ENCODE measurements around the gene ITGA7.

Gene ITGA7

DNA sequence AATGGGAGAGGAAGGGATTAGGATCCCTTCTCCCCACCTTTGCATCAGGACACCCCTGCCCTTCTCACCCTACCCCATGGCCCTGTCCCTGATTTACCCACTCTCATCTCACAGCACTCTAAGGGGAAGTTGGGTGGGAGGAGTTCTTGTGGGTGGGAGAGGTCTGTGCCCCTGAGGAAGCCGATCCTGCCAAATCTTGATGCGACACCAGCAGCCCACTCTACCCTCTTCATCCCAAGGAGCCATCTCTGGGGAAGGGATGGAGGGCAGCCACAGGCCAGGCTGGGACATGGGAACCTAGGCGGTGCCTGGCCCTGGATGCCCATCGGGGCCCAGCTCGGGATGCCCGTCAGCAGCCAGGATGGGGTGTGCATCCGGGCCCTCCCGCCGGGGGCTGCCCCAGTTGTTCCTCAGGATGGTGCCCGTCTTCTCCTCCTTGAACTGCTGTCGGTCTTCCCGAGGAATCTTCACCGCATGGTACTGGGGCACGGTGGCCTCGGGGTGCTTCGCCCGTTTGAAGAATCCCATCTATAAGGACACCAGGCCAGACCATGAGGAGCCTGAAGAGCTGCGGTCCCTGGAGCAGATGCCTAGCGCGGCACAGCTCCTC, 22.8 kb downstream of the ITGA7 start:
- H3K4me2 ChIP-seq (ENCODE audit: low read depth, low read length, poor library complexity, severe bottlenecking) = no peak overlapping the region
- H3K27me3 ChIP-seq (ENCODE audit: insufficient read depth, low read length, poor library complexity, severe bottlenecking) = no peaks in the 10 kb centered on the region
- H3K4me1 ChIP-seq (ENCODE audit: insufficient read depth, low read length, poor library complexity, severe bottlenecking) = peaks cover 28% of the 10 kb centered on the region
- no peaks in the 10 kb centered on the region for H3K9me2 ChIP-seq (replicated peaks; ENCODE audit: low read depth, low read length)
- no peaks in the 10 kb centered on the region for H3K36me3 ChIP-seq (ENCODE audit: insufficient read depth, low read length)
- no peaks in the 10 kb centered on the region for H3K9me3 ChIP-seq (ENCODE audit: insufficient read depth, low read depth, low read length)
- H3K4me3 ChIP-seq (ENCODE audit: low read length, poor library complexity, severe bottlenecking) = no peak overlapping the region
- H3F3A ChIP-seq (ENCODE audit: low read depth) = no peaks in the 10 kb centered on the region
- no peak for TF ChIP-seq EZH2phosphoT487 (IDR thresholded peaks at IDR 0.05; ENCODE audit: borderline replicate concordance)
- TF ChIP-seq, protein P1, sequence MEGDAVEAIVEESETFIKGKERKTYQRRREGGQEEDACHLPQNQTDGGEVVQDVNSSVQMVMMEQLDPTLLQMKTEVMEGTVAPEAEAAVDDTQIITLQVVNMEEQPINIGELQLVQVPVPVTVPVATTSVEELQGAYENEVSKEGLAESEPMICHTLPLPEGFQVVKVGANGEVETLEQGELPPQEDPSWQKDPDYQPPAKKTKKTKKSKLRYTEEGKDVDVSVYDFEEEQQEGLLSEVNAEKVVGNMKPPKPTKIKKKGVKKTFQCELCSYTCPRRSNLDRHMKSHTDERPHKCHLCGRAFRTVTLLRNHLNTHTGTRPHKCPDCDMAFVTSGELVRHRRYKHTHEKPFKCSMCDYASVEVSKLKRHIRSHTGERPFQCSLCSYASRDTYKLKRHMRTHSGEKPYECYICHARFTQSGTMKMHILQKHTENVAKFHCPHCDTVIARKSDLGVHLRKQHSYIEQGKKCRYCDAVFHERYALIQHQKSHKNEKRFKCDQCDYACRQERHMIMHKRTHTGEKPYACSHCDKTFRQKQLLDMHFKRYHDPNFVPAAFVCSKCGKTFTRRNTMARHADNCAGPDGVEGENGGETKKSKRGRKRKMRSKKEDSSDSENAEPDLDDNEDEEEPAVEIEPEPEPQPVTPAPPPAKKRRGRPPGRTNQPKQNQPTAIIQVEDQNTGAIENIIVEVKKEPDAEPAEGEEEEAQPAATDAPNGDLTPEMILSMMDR (conservative IDR thresholded peaks at IDR 0.05; ENCODE audit: low read length) = no peak
- H3K79me2 ChIP-seq (ENCODE audit: insufficient read depth, low read length) = peaks cover 15% of the 10 kb centered on the region; the same call in 1 of the 2 replicates
- H2AFZ ChIP-seq (ENCODE audit: low read length) = no peak overlapping the region
- H3K9ac ChIP-seq (ENCODE audit: low read depth, low read length, poor library complexity, severe bottlenecking) = no peak overlapping the region
- H4K20me1 ChIP-seq (ENCODE audit: insufficient read depth, low read length, poor library complexity, severe bottlenecking) = no peaks in the 10 kb centered on the region

DNA sequence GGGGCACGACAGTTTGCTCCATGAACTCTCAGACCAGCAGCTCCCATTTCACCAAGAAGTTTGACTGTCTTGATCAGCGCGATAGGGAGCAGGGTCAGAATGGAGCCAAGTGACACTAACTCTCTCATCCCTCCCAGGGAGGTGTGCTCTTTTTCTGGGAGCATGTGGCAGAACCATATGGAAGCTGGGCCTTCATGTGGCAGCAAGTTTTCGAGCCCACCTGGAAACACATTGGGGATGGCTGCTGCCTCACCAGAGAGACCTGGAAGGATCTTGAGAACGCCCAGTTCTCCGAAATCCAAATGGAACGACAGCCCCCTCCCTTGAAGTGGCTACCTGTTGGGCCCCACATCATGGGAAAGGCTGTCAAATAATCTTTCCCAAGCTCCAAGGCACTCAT, 24.0 kb downstream of the ITGA7 start:
- Histone ChIP-seq H3K27me3 (ENCODE audit: insufficient read depth, low read length, poor library complexity, severe bottlenecking) (no peaks in the 10 kb centered on the region), H3K79me2 (ENCODE audit: insufficient read depth, low read length) (peaks cover 15% of the 10 kb centered on the region; the same call in 1 of the 2 replicates), H3K9ac (ENCODE audit: low read depth, low read length, poor library complexity, severe bottlenecking) (peak overlapping the region; percentile 21)

DNA sequence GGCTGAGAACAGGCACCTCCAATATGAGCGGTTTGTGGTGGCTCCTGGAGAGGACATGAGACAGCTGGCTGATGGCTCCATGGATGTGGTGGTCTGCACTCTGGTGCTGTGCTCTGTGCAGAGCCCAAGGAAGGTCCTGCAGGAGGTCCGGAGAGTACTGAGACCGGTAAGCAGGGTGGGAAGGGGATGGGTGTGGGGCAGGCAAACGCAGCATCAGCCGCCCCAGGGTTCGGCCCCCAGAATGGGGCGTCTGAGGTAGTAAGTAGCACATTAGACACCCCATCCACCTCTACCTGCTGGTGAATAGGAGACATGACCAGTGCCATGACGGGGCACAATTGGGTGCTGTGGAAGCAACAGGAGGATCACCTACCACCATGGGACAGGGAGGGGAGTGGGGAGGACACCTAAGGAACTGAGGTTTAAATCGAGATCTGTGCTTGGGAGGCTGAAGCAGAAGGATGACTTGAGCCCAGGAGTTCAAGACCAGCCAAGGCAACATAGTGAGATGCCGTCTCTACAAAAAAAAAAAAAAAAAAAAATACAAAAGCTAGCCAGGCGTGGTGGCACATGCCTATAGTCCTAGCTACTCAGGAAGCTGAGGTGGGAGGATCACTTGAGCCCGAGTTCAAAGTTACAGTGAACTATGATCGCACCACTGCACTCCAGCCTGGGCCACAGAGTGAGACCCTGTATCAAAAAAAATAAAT, 25.5 kb downstream of the ITGA7 start:
- H3K36me3 ChIP-seq (ENCODE audit: insufficient read depth, low read length) = no peaks in the 10 kb centered on the region
- no peaks in the 10 kb centered on the region for H4K20me1 ChIP-seq (ENCODE audit: insufficient read depth, low read length, poor library complexity, severe bottlenecking)
- H2AFZ ChIP-seq (ENCODE audit: low read length) = peak overlapping the region; percentile 78
- H3K79me2 ChIP-seq (ENCODE audit: insufficient read depth, low read length) = peaks cover 15% of the 10 kb centered on the region; the same call in 1 of the 2 replicates
- no peaks in the 10 kb centered on the region for H3K9me3 ChIP-seq (ENCODE audit: insufficient read depth, low read depth, low read length)
- H3K9ac ChIP-seq (ENCODE audit: low read depth, low read length, poor library complexity, severe bottlenecking) = peak overlapping the region; percentile 66
- H3K9me2 ChIP-seq (replicated peaks; ENCODE audit: low read depth, low read length) = no peaks in the 10 kb centered on the region
- no peaks in the 10 kb centered on the region for H3K27me3 ChIP-seq (ENCODE audit: insufficient read depth, low read length, poor library complexity, severe bottlenecking)
- H3F3A ChIP-seq (ENCODE audit: low read depth) = no peaks in the 10 kb centered on the region
- H3K4me3 ChIP-seq (ENCODE audit: low read length, poor library complexity, severe bottlenecking) = peak overlapping the region; percentile 72
- H3K4me1 ChIP-seq (ENCODE audit: insufficient read depth, low read length, poor library complexity, severe bottlenecking) = peaks cover 23% of the 10 kb centered on the region
- peak overlapping the region; percentile 75 for H3K4me2 ChIP-seq (ENCODE audit: low read depth, low read length, poor library complexity, severe bottlenecking)
- no peak for TF ChIP-seq EZH2phosphoT487 (IDR thresholded peaks at IDR 0.05; ENCODE audit: borderline replicate concordance)
- TF ChIP-seq, protein P1 (conservative IDR thresholded peaks at IDR 0.05; ENCODE audit: low read length) = no peak

More for the DNA sequence above, 24.0 kb downstream of the ITGA7 start:
- no peaks in the 10 kb centered on the region for H4K20me1 ChIP-seq (ENCODE audit: insufficient read depth, low read length, poor library complexity, severe bottlenecking)
- no peak overlapping the region for H2AFZ ChIP-seq (ENCODE audit: low read length)
- peak overlapping the region; percentile 75 for H3K4me2 ChIP-seq (ENCODE audit: low read depth, low read length, poor library complexity, severe bottlenecking)
- peaks cover 23% of the 10 kb centered on the region for H3K4me1 ChIP-seq (ENCODE audit: insufficient read depth, low read length, poor library complexity, severe bottlenecking)
- H3K9me2 ChIP-seq (replicated peaks; ENCODE audit: low read depth, low read length) = no peaks in the 10 kb centered on the region
- no peak for TF ChIP-seq EZH2phosphoT487 (IDR thresholded peaks at IDR 0.05; ENCODE audit: borderline replicate concordance)
- TF ChIP-seq, protein P1 (conservative IDR thresholded peaks at IDR 0.05; ENCODE audit: low read length) = no peak
- H3K9me3 ChIP-seq (ENCODE audit: insufficient read depth, low read depth, low read length) = no peaks in the 10 kb centered on the region
- peak overlapping the region; percentile 22 for H3K4me3 ChIP-seq (ENCODE audit: low read length, poor library complexity, severe bottlenecking)
- no peaks in the 10 kb centered on the region for H3K36me3 ChIP-seq (ENCODE audit: insufficient read depth, low read length)
- no peaks in the 10 kb centered on the region for H3F3A ChIP-seq (ENCODE audit: low read depth)
